ENCODE data around the gene ZDHHC19. TPM values are rescaled to one million over a fixed set of nuclear protein-coding genes. Genes with fewer than 3 reads are reported as not detected.
"Not testable (repeated sequence)": the region's sequence is repeated elsewhere in the genome, so short reads cannot be mapped to it uniquely, and the experiment has no call there.

The ZDHHC19 gene
- total and polyA plus RNA-seq, 10 donors, result 0.79 to 44.6 (median 7.1) TPM

- intact Hi-C loops (cut with DNase I; ENCODE audit: low total_unique reads), result no loop called here
- peak overlapping the region; percentile 82 to 93 (median 89) for H3K27ac ChIP-seq
- peak; percentile 91 for DNase-seq
Measured at GRCh38 chr3:196192036-196192523, 19.1 kb downstream of the ZDHHC19 start.

DNA sequence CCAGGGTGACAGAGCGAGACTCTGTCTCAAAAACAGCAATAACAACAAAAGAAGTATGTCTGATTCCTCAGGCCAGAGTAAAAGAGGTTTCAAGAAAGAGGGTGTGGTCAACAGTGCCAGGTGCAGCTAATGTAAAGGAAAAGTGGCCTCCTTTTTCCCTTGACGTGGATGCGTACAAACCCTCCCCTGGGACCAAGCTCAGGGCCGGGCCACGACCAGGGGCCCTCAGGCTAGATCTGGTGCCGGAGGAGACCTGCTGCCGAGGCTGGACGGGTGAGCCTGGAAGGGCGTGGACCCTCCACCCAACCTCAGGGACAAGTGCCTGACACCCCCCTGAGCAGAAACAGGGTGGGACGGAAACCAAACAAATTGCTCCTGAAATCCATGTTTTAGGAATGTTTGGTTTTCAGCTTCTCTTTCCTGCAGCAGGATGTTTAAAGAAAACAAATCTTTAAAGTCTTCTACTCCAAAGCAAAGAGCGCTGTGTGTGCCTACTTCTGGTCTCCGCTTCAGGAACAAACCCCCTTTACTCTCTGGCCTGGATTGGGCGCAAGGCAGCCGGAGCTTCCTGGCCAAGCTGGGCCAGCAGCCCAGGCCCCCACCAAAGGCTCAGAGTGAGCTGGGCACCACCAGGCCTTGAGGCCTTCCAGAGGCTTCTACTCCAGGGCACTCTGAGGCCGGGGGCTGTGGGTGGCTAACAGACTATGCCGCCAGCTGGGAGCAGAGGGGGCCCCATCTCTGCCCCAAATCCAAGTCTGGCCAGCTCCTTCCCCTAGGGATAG is 21.4 kb downstream of the ZDHHC19 start:
- WGBS, 5 donors, result 79 to 86% (median 83%) methylated on average over 15 to 16 of the region's 16 CpGs
- Histone ChIP-seq H3K4me1 (peaks cover 6 to 72% (median 42%) of the 10 kb centered on the region in 6 donors), H3K36me3 (no peaks in the 10 kb centered on the region), H3K27me3 (replicated peaks in 1 of 7) (no peaks in the 10 kb centered on the region), H3K9me3 (no peaks in the 10 kb centered on the region), H3K4me3 (no peak overlapping the region), H3K27ac (peak overlapping the region in 2 of 8 donors; percentile 33 to 93)
- peak; percentile 76 for DNase-seq
- TF ChIP-seq CTCF (IDR thresholded peaks at IDR 0.05 in 8 of 11, conservative IDR thresholded peaks at IDR 0.05 in 3 of 11) (no peak), POLR2A (IDR thresholded peaks at IDR 0.05) (no peak), POLR2AphosphoS5 (IDR thresholded peaks at IDR 0.05) (no peak)
- intact Hi-C loops (cut with DNase I; ENCODE audit: low total_unique reads), result no loop called here

More at GRCh38 chr3:196192036-196192523, 19.1 kb downstream of the ZDHHC19 start:
- Histone ChIP-seq H3K36me3 (no peaks in the 10 kb centered on the region), H3K4me3 (peak overlapping the region in 1 of 8 donors; percentile 45), H3K27me3 (replicated peaks in 1 of 7) (no peaks in the 10 kb centered on the region), H3K9me3 (no peaks in the 10 kb centered on the region), H3K4me1 (peaks cover 6 to 78% (median 44%) of the 10 kb centered on the region in 6 donors)
- TF ChIP-seq CTCF (IDR thresholded peaks at IDR 0.05 in 8 of 11, conservative IDR thresholded peaks at IDR 0.05 in 3 of 11) (peak in 2 of 11 experiments; percentile 23 to 29), POLR2AphosphoS5 (IDR thresholded peaks at IDR 0.05) (peak; percentile 60 to 66 (median 61)), POLR2A (IDR thresholded peaks at IDR 0.05) (no peak)
- WGBS, 5 donors, result 24 to 49% (median 32%) methylated on average over 11 of the region's 11 CpGs

GRCh38 chr3:196186651-196187573 is 24.3 kb downstream of the ZDHHC19 start:
- Histone ChIP-seq H3K27ac (peak overlapping the region; percentile 53 to 86 (median 64)), H3K9me3 (no peaks in the 10 kb centered on the region), H3K36me3 (no peaks in the 10 kb centered on the region), H3K4me3 (peak overlapping the region in 3 of 8 donors; percentile 6 to 49 (median 10)), H3K4me1 (peaks cover 2 to 54% (median 27%) of the 10 kb centered on the region in 6 donors), H3K27me3 (replicated peaks in 1 of 7) (no peaks in the 10 kb centered on the region)
- WGBS, 5 donors, result 30 to 38% (median 33%) methylated on average over 30 to 31 of the region's 31 CpGs
- intact Hi-C loops (cut with DNase I; ENCODE audit: low total_unique reads), result no loop called here
- no peak for DNase-seq
- TF ChIP-seq POLR2A (IDR thresholded peaks at IDR 0.05) (no peak), POLR2AphosphoS5 (IDR thresholded peaks at IDR 0.05) (peak in 1 of 3 donors; percentile 51)

DNA sequence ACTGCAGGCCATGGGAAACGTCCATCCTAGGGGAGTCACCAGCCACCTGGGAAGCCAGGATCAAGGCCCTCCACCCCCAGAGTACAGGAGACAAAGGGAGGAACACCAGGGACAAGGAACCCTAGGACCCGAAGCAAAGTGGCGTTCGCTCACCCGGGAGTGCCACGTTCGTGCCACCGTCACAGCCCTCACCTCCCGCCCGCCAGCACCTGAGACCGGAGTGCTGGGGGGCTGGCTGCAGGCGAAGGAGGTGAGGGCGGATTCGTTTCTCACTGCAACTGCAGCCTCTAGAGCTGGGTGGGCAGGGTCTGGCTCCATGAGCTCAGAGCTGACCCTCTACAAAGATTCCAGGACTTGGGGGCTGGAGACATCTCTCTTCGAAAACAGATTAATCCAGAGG is 26.3 kb downstream of the ZDHHC19 start:
- DNase-seq, result no peak
- 93 to 96% (median 94%) methylated on average over 13 to 15 of the region's 15 CpGs for WGBS, 5 donors
- Histone ChIP-seq H3K4me1 (peaks cover 2 to 61% (median 35%) of the 10 kb centered on the region in 6 donors), H3K27ac (no peak overlapping the region), H3K36me3 (no peaks in the 10 kb centered on the region), H3K4me3 (no peak overlapping the region), H3K9me3 (no peaks in the 10 kb centered on the region), H3K27me3 (replicated peaks in 1 of 7) (no peaks in the 10 kb centered on the region)
- intact Hi-C loops (cut with DNase I; ENCODE audit: low total_unique reads), result no loop called here
- TF ChIP-seq POLR2A (IDR thresholded peaks at IDR 0.05) (no peak), CTCF (IDR thresholded peaks at IDR 0.05 in 8 of 11, conservative IDR thresholded peaks at IDR 0.05 in 3 of 11) (no peak), POLR2AphosphoS5 (IDR thresholded peaks at IDR 0.05) (no peak)

DNA sequence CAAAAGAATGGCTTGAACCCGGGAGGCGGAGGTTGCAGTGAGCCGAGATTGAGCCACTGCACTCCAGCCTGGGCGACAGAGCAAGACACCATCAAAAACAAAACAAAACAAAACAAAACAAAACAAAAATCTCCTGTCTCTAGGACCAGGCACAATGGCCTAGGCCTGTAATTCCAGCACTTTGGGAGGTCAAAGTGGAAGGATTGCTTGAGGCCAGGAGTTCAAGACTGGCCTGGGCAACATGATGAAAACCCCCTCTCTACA is 27.1 kb downstream of the ZDHHC19 start:
- H3K27me3 ChIP-seq (replicated peaks in 1 of 7); DNase-seq; H3K9me3 ChIP-seq; intact Hi-C loops (cut with DNase I; ENCODE audit: low total_unique reads); H3K4me3 ChIP-seq; H3K36me3 ChIP-seq; H3K27ac ChIP-seq: not testable (repeated sequence)
- 87 to 94% (median 93%) methylated on average over 4 of the region's 4 CpGs for WGBS, 5 donors
- peaks cover 4 to 61% (median 42%) of the 10 kb centered on the region in 6 donors for H3K4me1 ChIP-seq
